GM23338 (cell line): ENCODE measurements around the gene PPP1R3F. TPM values are rescaled to one million over a fixed set of nuclear protein-coding genes. Genes with fewer than 3 reads are reported as not detected.

Experiments
- ATAC-seq: fragments of 200-7000 bp; cut with Tn5 transposase; 3 replicates; pipeline ENCODE4 v1.9.1; 2020
- DNase-seq: peaks from one replicate; pipeline ENCODE4 v3.0.0-alpha.2; 2015; ENCODE audit warnings: low spot score
- H2AFZ ChIP-seq: fragments of 200-600 bp; sonication (generic); 2 replicates; pipeline ENCODE4 v1.8.0; 2016; ENCODE audit warnings: antibody characterized with exemption, mild to moderate bottlenecking, moderate library complexity
- H3F3A ChIP-seq: fragments of 200-600 bp; sonication (generic); replicated peaks from 2 replicates; pipeline ENCODE4 v1.8.0; 2017; ENCODE audit warnings: antibody characterized with exemption, mixed run types, low read depth
- H3K27ac ChIP-seq: fragments of 200-600 bp; sonication (generic); 2 replicates; pipeline ENCODE4 v1.6.1; 2016; ENCODE audit warnings: low read depth
- H3K27me3 ChIP-seq: fragments of 200-600 bp; sonication (generic); 2 replicates; pipeline ENCODE4 v1.8.0; 2016; ENCODE audit warnings: mild to moderate bottlenecking, mixed run types, moderate library complexity; ENCODE audit not compliant: insufficient read depth
- H3K36me3 ChIP-seq: fragments of 200-600 bp; sonication (generic); 2 replicates; pipeline ENCODE4 v1.8.0; 2016; ENCODE audit warnings: mild to moderate bottlenecking; ENCODE audit not compliant: insufficient read depth
- H3K4me1 ChIP-seq: fragments of 200-600 bp; sonication (generic); 2 replicates; pipeline ENCODE4 v1.8.0; 2016; ENCODE audit warnings: mild to moderate bottlenecking, moderate library complexity; ENCODE audit not compliant: insufficient read depth
- H3K4me2 ChIP-seq: fragments of 200-600 bp; sonication (generic); 2 replicates; pipeline ENCODE4 v1.7.1; 2017; ENCODE audit warnings: mixed run types
- H3K4me3 ChIP-seq: fragments of 200-600 bp; sonication (generic); 2 replicates; pipeline ENCODE4 v1.6.1; 2016; ENCODE audit warnings: mixed run types
- H3K79me2 ChIP-seq: fragments of 200-600 bp; sonication (generic); replicated peaks from 2 replicates; pipeline ENCODE4 v1.8.0; 2017; ENCODE audit warnings: mild to moderate bottlenecking; ENCODE audit not compliant: insufficient read depth
- H3K9me2 ChIP-seq: fragments of 200-600 bp; sonication (generic); 2 replicates; pipeline ENCODE4 v1.8.0; 2017; ENCODE audit not compliant: insufficient read depth
- H4K20me1 ChIP-seq: fragments of 200-600 bp; sonication (generic); replicated peaks from 2 replicates; pipeline ENCODE4 v1.8.0; 2017; ENCODE audit warnings: mild to moderate bottlenecking; ENCODE audit not compliant: insufficient read depth
- H3K27ac Mint-ChIP-seq: 2 replicates; pipeline ENCODE4 v1.8.0; 2020; ENCODE audit warnings: inconsistent platforms, mild to moderate bottlenecking, moderate library complexity, mixed read lengths
- H3K27me3 Mint-ChIP-seq: 3 replicates; pipeline ENCODE4 v1.8.0; 2022; ENCODE audit warnings: low read depth, mild to moderate bottlenecking, moderate library complexity, mixed read lengths, inconsistent platforms; ENCODE audit not compliant: insufficient read depth, poor library complexity
- H3K36me3 Mint-ChIP-seq: 3 replicates; pipeline ENCODE4 v1.8.0; 2021; ENCODE audit warnings: low read depth, mild to moderate bottlenecking, inconsistent platforms, moderate library complexity, mixed read lengths
- H3K4me1 Mint-ChIP-seq: 3 replicates; pipeline ENCODE4 v1.8.0; 2020; ENCODE audit warnings: mild to moderate bottlenecking, inconsistent platforms, mixed read lengths
- H3K4me3 Mint-ChIP-seq: 3 replicates; pipeline ENCODE4 v1.8.0; 2021; ENCODE audit warnings: moderate library complexity, mild to moderate bottlenecking, inconsistent platforms, mixed read lengths
- H3K9me3 Mint-ChIP-seq: 3 replicates; pipeline ENCODE4 v1.8.0; 2020; ENCODE audit warnings: moderate library complexity, mild to moderate bottlenecking, inconsistent platforms, mixed read lengths
- CREB1 ChIP-seq: fragments of 250-450 bp; sonication (Bioruptor Pico); IDR thresholded peaks from 2 replicates; pipeline ENCODE4 v1.5.0; 2020; ENCODE audit warnings: low read depth, mild to moderate bottlenecking, moderate library complexity
- CTCF ChIP-seq, 2 experiments: fragments of 200-600 bp in 1 of 2; sonication (generic) in 1 of 2; conservative IDR thresholded peaks; 2 replicates each; pipeline versions ENCODE4 v1.5.1 to v1.6.1; 2016 to 2017; ENCODE audit warnings: antibody characterized with exemption in 2 of 2, low read depth in 2 of 2, mild to moderate bottlenecking in 2 of 2, moderate library complexity in 1 of 2
- EZH2 ChIP-seq: fragments of 200-600 bp; sonication (generic); IDR thresholded peaks from one replicate; pipeline ENCODE4 v1.8.0; 2017; ENCODE audit warnings: antibody characterized with exemption, mild to moderate bottlenecking, low read depth; ENCODE audit not compliant: unreplicated experiment
- EZH2phosphoT487 ChIP-seq: fragments of 200-600 bp; sonication (generic); IDR thresholded peaks from one replicate; pipeline ENCODE4 v1.8.1; 2018; ENCODE audit warnings: antibody characterized with exemption; ENCODE audit not compliant: unreplicated experiment
- JUNB ChIP-seq: IDR thresholded peaks from one replicate; pipeline ENCODE4 v1.6.1; 2016; ENCODE audit warnings: antibody characterized with exemption; ENCODE audit not compliant: unreplicated experiment
- NANOG ChIP-seq: IDR thresholded peaks from 2 replicates; pipeline ENCODE4 v1.6.1; 2016; ENCODE audit warnings: antibody characterized with exemption, borderline replicate concordance
- POLR2AphosphoS5 ChIP-seq: IDR thresholded peaks from 2 replicates; pipeline ENCODE4 v1.6.1; 2016; ENCODE audit warnings: antibody characterized with exemption, low read depth
- REST ChIP-seq: IDR thresholded peaks from one replicate; pipeline ENCODE4 v1.6.1; 2018; ENCODE audit warnings: antibody characterized with exemption; ENCODE audit not compliant: unreplicated experiment
- STAT1 ChIP-seq: IDR thresholded peaks from one replicate; pipeline ENCODE4 v1.6.1; 2016; ENCODE audit warnings: antibody characterized with exemption; ENCODE audit not compliant: unreplicated experiment
- ZNF114 ChIP-seq: fragments of 250-450 bp; sonication (Bioruptor Pico); IDR thresholded peaks from 2 replicates; pipeline ENCODE4 v1.5.0; 2020; ENCODE audit warnings: mild to moderate bottlenecking, moderate library complexity
- ZNF331 ChIP-seq: fragments of 250-450 bp; sonication (Bioruptor Pico); IDR thresholded peaks from 2 replicates; pipeline ENCODE4 v1.5.0; 2020; ENCODE audit warnings: low read depth, mild to moderate bottlenecking, moderate library complexity
- polyA plus RNA-seq: library from polyadenylated mRNA; unstranded; fragments of >200 nt; fragmentation: Nextera tagmentation; extraction: Ambion mirVana; gene quantifications from 2 replicates; pipeline ENCODE4 v1.2.1, GENCODE V29; 2016
- total RNA-seq: library from RNA; depleted of rRNA; stranded (reverse); fragments of >200 nt; shearing (Covaris generic); gene quantifications from 2 replicates; pipeline ENCODE4 v1.2.3, GENCODE V29; 2014
- TF ChIP-seq, protein P1 (sequence below): IDR thresholded peaks from 2 replicates; pipeline ENCODE4 v1.6.1; 2016; ENCODE audit warnings: antibody characterized with exemption
- TF ChIP-seq, protein P2 (sequence below): fragments of 250-450 bp; sonication (Bioruptor Pico); IDR thresholded peaks from 2 replicates; pipeline ENCODE4 v1.5.0; 2020; ENCODE audit warnings: mild to moderate bottlenecking, moderate library complexity

The PPP1R3F gene
- total and polyA plus RNA-seq, 2 experiments from 2014 or later = 3.1 to 11.3 TPM

DNA sequence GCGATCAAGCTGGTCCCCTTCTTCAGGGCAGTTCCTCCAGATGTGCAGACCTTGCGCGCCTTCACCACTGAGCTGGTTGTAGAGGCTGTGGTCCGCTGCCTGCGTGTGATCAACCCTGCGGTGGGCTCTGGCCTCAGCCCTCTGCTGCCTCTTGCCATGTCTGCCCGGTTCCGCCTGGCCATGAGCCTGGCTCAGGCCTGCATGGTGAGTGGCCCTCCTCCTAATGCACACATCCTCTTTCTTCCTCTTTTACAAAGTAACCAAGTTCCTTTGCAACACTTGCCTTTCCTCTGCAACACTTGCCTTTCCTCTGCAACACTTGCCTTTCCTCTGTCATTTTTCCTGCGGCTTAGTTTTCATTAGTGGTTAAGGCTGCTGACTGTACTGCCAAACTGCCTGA lies 32.5 kb upstream of the PPP1R3F start:
- Histone ChIP-seq H3K79me2 (no peaks in the 10 kb centered on the region), H3F3A (no peaks in the 10 kb centered on the region), H3K27me3 (no peaks in the 10 kb centered on the region), H2AFZ (no peak overlapping the region), H3K9me2 (no peaks in the 10 kb centered on the region), H3K4me3 (no peak overlapping the region), H3K36me3 (no peaks in the 10 kb centered on the region), H3K4me2 (no peak overlapping the region), H4K20me1 (no peaks in the 10 kb centered on the region), H3K27ac (no peak overlapping the region), H3K4me1 (no peaks in the 10 kb centered on the region)
- Mint-ChIP-seq H3K27ac (no peak overlapping the region), H3K4me3 (peak overlapping the region; percentile 36; the same call in 1 of the 3 replicates), H3K4me1 (no peaks in the 10 kb centered on the region), H3K27me3 (peaks cover 1% of the 10 kb centered on the region), H3K36me3 (no peaks in the 10 kb centered on the region), H3K9me3 (no peaks in the 10 kb centered on the region; the same call in 2 of the 3 replicates)
- DNase-seq (no peak), ATAC-seq (no peak)
- TF ChIP-seq CTCF (conservative IDR thresholded peaks at IDR 0.05; ENCODE audit: low read depth in 2 of 2) = no peak
- no peak for TF ChIP-seq ZNF331 (CRISPR knock-in tag)
- TF ChIP-seq EZH2 = no peak
- no peak for TF ChIP-seq STAT1
- no peak for TF ChIP-seq ZNF114 (CRISPR knock-in tag)
- no peak for TF ChIP-seq REST
- TF ChIP-seq EZH2phosphoT487 = no peak
- TF ChIP-seq, protein P1, sequence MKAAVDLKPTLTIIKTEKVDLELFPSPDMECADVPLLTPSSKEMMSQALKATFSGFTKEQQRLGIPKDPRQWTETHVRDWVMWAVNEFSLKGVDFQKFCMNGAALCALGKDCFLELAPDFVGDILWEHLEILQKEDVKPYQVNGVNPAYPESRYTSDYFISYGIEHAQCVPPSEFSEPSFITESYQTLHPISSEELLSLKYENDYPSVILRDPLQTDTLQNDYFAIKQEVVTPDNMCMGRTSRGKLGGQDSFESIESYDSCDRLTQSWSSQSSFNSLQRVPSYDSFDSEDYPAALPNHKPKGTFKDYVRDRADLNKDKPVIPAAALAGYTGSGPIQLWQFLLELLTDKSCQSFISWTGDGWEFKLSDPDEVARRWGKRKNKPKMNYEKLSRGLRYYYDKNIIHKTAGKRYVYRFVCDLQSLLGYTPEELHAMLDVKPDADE = no peak
- TF ChIP-seq CREB1 (CRISPR knock-in tag) = no peak
- TF ChIP-seq, protein P2, sequence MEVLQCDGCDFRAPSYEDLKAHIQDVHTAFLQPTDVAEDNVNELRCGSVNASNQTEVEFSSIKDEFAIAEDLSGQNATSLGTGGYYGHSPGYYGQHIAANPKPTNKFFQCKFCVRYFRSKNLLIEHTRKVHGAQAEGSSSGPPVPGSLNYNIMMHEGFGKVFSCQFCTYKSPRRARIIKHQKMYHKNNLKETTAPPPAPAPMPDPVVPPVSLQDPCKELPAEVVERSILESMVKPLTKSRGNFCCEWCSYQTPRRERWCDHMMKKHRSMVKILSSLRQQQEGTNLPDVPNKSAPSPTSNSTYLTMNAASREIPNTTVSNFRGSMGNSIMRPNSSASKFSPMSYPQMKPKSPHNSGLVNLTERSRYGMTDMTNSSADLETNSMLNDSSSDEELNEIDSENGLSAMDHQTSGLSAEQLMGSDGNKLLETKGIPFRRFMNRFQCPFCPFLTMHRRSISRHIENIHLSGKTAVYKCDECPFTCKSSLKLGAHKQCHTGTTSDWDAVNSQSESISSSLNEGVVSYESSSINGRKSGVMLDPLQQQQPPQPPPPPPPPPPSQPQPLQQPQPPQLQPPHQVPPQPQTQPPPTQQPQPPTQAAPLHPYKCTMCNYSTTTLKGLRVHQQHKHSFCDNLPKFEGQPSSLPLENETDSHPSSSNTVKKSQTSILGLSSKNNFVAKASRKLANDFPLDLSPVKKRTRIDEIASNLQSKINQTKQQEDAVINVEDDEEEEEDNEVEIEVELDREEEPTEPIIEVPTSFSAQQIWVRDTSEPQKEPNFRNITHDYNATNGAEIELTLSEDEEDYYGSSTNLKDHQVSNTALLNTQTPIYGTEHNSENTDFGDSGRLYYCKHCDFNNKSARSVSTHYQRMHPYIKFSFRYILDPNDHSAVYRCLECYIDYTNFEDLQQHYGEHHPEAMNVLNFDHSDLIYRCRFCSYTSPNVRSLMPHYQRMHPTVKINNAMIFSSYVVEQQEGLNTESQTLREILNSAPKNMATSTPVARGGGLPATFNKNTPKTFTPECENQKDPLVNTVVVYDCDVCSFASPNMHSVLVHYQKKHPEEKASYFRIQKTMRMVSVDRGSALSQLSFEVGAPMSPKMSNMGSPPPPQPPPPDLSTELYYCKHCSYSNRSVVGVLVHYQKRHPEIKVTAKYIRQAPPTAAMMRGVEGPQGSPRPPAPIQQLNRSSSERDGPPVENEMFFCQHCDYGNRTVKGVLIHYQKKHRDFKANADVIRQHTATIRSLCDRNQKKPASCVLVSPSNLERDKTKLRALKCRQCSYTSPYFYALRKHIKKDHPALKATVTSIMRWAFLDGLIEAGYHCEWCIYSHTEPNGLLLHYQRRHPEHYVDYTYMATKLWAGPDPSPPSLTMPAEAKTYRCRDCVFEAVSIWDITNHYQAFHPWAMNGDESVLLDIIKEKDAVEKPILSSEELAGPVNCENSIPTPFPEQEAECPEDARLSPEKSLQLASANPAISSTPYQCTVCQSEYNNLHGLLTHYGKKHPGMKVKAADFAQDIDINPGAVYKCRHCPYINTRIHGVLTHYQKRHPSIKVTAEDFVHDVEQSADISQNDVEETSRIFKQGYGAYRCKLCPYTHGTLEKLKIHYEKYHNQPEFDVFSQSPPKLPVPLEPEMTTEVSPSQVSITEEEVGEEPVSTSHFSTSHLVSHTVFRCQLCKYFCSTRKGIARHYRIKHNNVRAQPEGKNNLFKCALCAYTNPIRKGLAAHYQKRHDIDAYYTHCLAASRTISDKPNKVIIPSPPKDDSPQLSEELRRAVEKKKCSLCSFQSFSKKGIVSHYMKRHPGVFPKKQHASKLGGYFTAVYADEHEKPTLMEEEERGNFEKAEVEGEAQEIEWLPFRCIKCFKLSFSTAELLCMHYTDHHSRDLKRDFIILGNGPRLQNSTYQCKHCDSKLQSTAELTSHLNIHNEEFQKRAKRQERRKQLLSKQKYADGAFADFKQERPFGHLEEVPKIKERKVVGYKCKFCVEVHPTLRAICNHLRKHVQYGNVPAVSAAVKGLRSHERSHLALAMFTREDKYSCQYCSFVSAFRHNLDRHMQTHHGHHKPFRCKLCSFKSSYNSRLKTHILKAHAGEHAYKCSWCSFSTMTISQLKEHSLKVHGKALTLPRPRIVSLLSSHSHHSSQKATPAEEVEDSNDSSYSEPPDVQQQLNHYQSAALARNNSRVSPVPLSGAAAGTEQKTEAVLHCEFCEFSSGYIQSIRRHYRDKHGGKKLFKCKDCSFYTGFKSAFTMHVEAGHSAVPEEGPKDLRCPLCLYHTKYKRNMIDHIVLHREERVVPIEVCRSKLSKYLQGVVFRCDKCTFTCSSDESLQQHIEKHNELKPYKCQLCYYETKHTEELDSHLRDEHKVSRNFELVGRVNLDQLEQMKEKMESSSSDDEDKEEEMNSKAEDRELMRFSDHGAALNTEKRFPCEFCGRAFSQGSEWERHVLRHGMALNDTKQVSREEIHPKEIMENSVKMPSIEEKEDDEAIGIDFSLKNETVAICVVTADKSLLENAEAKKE (CRISPR knock-in tag) = no peak
- TF ChIP-seq JUNB = no peak
- TF ChIP-seq POLR2AphosphoS5 = no peak
- no peak for TF ChIP-seq NANOG
